HepG2 (cell line): ENCODE results near the gene POP5. TPM values are rescaled to one million over a fixed set of nuclear protein-coding genes. Genes with fewer than 3 reads are reported as not detected.

Source experiments
- ARID5B ChIP-seq: IDR thresholded peaks from 2 replicates; pipeline ENCODE4 v1.4.0; 2020; ENCODE audit warnings: mild to moderate bottlenecking, missing genetic modification reagents
- ASH2L ChIP-seq: fragments of 300-600, 200-600 bp; sonication (generic); IDR thresholded peaks from 2 replicates; pipeline ENCODE4 v1.7.0; 2017; ENCODE audit warnings: low read depth, mild to moderate bottlenecking, moderate library complexity, mixed read lengths, low read length; ENCODE audit not compliant: insufficient read length
- HIC2 ChIP-seq: sonication (generic); formaldehyde crosslinking; IDR thresholded peaks from 2 replicates; pipeline ENCODE4 v1.9.0; 2022; ENCODE audit warnings: low read depth, missing genetic modification reagents
- MAZ ChIP-seq, 2 experiments: sonication (generic) in 1 of 2; formaldehyde crosslinking in 1 of 2; IDR thresholded peaks; 2 replicates each; pipeline versions ENCODE4 v1.5.0 to v1.6.1; 2012 to 2020; ENCODE audit warnings: low read depth in 2 of 2, mild to moderate bottlenecking in 2 of 2, borderline replicate concordance in 1 of 2, improper control_type of control experiment in 1 of 2, low read length in 1 of 2, missing genetic modification reagents in 1 of 2, moderate library complexity in 1 of 2
- MLXIP ChIP-seq: sonication (generic); formaldehyde crosslinking; IDR thresholded peaks from 2 replicates; pipeline ENCODE4 v1.9.0; 2021; ENCODE audit warnings: missing genetic modification reagents, borderline replicate concordance
- RARA ChIP-seq: IDR thresholded peaks from 2 replicates; pipeline ENCODE4 v1.6.1; 2016; ENCODE audit warnings: missing genetic modification reagents, missing compliant biosample characterization
- SRSF4 ChIP-seq: fragments of 200-400 bp; formaldehyde crosslinking; IDR thresholded peaks from one replicate; pipeline ENCODE4 v1.6.1; 2018; ENCODE audit warnings: mild to moderate bottlenecking, low read depth, low read length, moderate library complexity; ENCODE audit not compliant: poor library complexity, severe bottlenecking
- ZBTB10 ChIP-seq: sonication (generic); formaldehyde crosslinking; IDR thresholded peaks from 2 replicates; pipeline ENCODE4 v1.4.0; 2020; ENCODE audit warnings: missing genetic modification reagents, borderline replicate concordance
- ZKSCAN1 ChIP-seq: fragments of 150-350 bp; IDR thresholded peaks from 2 replicates; pipeline ENCODE4 v1.6.1; 2014; ENCODE audit warnings: low read length
- ZNF574 ChIP-seq: sonication (generic); formaldehyde crosslinking; IDR thresholded peaks from 2 replicates; pipeline ENCODE4 v1.4.0; 2020; ENCODE audit warnings: missing genetic modification reagents
- ZNF780A ChIP-seq: sonication (generic); formaldehyde crosslinking; IDR thresholded peaks from 2 replicates; pipeline ENCODE4 v1.8.0; 2022; ENCODE audit warnings: mild to moderate bottlenecking, missing genetic modification reagents, moderate library complexity
- polyA plus RNA-seq, 8 experiments: library from polyadenylated mRNA; depleted of rRNA in 3 of 8; stranded (reverse) in 7 of 8; unstranded in 1 of 8; fragments of >200 nt; fragmentation: Illumina TruSeq in 4 of 8; extraction: Trizol in 4 of 8; gene quantifications; 2 replicates each; pipeline versions ENCODE4 v1.2.1 to v1.2.3, GENCODE V29; 2011 to 2016; ENCODE audit warnings: low read depth in 4 of 8, missing spikeins in 1 of 8, mixed read lengths in 1 of 8; ENCODE audit not compliant: insufficient read depth in 1 of 8
- total RNA-seq, 5 experiments: library from RNA; depleted of rRNA; stranded (reverse); fragments of >200 nt; fragmentation: Illumina TruSeq; extraction: Trizol; gene quantifications; 2 replicates each; pipeline ENCODE4 v1.2.3, GENCODE V29; 2016; ENCODE audit warnings: low read depth in 1 of 5

Gene POP5
- total and polyA plus RNA-seq, 2 of the 13 experiments (the other 11 are each of a cell fraction or from before 2014, with no cell fraction given): 45.6 to 61.3 TPM

GRCh38 chr12:120580787-120581723, at the start of gene POP5 (continued):
- no peak for TF ChIP-seq MLXIP (CRISPR knock-in tag)
- no peak for TF ChIP-seq MAZ (IDR thresholded peaks at IDR 0.05; ENCODE audit: borderline replicate concordance, low read depth, low read length)
- TF ChIP-seq MAZ (CRISPR knock-in tag; IDR thresholded peaks at IDR 0.05; ENCODE audit: low read depth): peak; percentile 61
- TF ChIP-seq ZKSCAN1: peak; percentile 13; the same call in 1 of the 2 replicates
- no peak for TF ChIP-seq SRSF4
- TF ChIP-seq ZBTB10 (CRISPR knock-in tag): no peak
- 0 out of 2 replicates have a peak, but pooled peaks have one; percentile 17 for TF ChIP-seq ARID5B (CRISPR knock-in tag)
- TF ChIP-seq RARA (CRISPR knock-in tag): peak; percentile 3; the same call in 1 of the 2 replicates
- peak; percentile 87 for TF ChIP-seq ASH2L
- no peak for TF ChIP-seq ZNF780A (CRISPR knock-in tag)
- no peak; the same call in 1 of the 2 replicates for TF ChIP-seq HIC2 (CRISPR knock-in tag)
- peak; percentile 75 for TF ChIP-seq ZNF574
